CD4-positive, CD25-positive, alpha-beta regulatory T cell (primary cell): ENCODE results near the gene KYNU. TPM values are rescaled to one million over a fixed set of nuclear protein-coding genes. Genes with fewer than 3 reads are reported as not detected.
A peak's percentile ranks its signal among the peaks of the same experiment; 100 is the strongest.
"Not testable (repeated sequence)": the region's sequence is repeated elsewhere in the genome, so short reads cannot be mapped to it uniquely, and the experiment has no call there.

Source experiments
- ATAC-seq, 2 donors: fragments of 150-1000 bp; cut with Tn5 transposase; one replicate each; pipeline ENCODE4 v1.10.0; 2021; ENCODE audit warnings: low read depth in 2 of 2, moderate number of reproducible peaks in 2 of 2, moderate library complexity in 1 of 2
- DNase-seq, 3 donors: peaks; one replicate each; pipeline versions ENCODE4 v3.0.0 to v3.0.0-alpha.2; 2012 to 2022; ENCODE audit warnings: mixed read lengths in 1 of 3
- H3K27ac ChIP-seq: one replicate; pipeline ENCODE4 v1.7.0; 2013; ENCODE audit warnings: mild to moderate bottlenecking, low read length; ENCODE audit not compliant: insufficient read depth, poor library complexity, severe bottlenecking
- H3K27me3 ChIP-seq: one replicate; pipeline ENCODE4 v1.7.0; 2013; ENCODE audit warnings: low read length; ENCODE audit not compliant: control insufficient read depth, insufficient read depth
- H3K36me3 ChIP-seq: one replicate; pipeline ENCODE4 v1.7.0; 2013; ENCODE audit warnings: mild to moderate bottlenecking, low read length, moderate library complexity; ENCODE audit not compliant: control insufficient read depth, insufficient read depth
- H3K4me1 ChIP-seq: 2 replicates; pipeline ENCODE4 v1.7.0; 2013; ENCODE audit warnings: mild to moderate bottlenecking, low read length; ENCODE audit not compliant: insufficient read depth, control insufficient read depth, poor library complexity, severe bottlenecking
- H3K4me3 ChIP-seq: one replicate; pipeline ENCODE4 v1.7.0; 2013; ENCODE audit warnings: low read depth, mild to moderate bottlenecking, low read length, moderate library complexity
- H3K9me3 ChIP-seq, 2 experiments: 1 replicate in 1 of 2; 2 replicates in 1 of 2; pipeline ENCODE4 v1.7.0; 2013; ENCODE audit warnings: low read length in 2 of 2, mild to moderate bottlenecking in 1 of 2, moderate library complexity in 1 of 2; ENCODE audit not compliant: control insufficient read depth in 2 of 2
- H3K27ac Mint-ChIP-seq, 3 donors: one replicate each; pipeline ENCODE4 v1.8.0; 2020 to 2022; ENCODE audit warnings: mild to moderate bottlenecking in 3 of 3, mixed read lengths in 3 of 3, moderate library complexity in 2 of 3
- H3K27me3 Mint-ChIP-seq: one replicate; pipeline ENCODE4 v1.8.0; 2022; ENCODE audit warnings: mild to moderate bottlenecking, mixed read lengths
- H3K36me3 Mint-ChIP-seq: one replicate; pipeline ENCODE4 v1.8.0; 2020; ENCODE audit warnings: mixed read lengths
- H3K4me1 Mint-ChIP-seq, 4 donors: one replicate each; pipeline ENCODE4 v1.8.0; 2020 to 2022; ENCODE audit warnings: mixed read lengths in 4 of 4, mild to moderate bottlenecking in 1 of 4
- H3K4me3 Mint-ChIP-seq, 4 donors: one replicate each; pipeline ENCODE4 v1.8.0; 2020 to 2022; ENCODE audit warnings: mild to moderate bottlenecking in 4 of 4, mixed read lengths in 4 of 4, moderate library complexity in 3 of 4
- H3K9me3 Mint-ChIP-seq, 7 donors: one replicate each; pipeline ENCODE4 v1.8.0; 2020 to 2022; ENCODE audit warnings: mixed read lengths in 7 of 7, mild to moderate bottlenecking in 3 of 7, moderate library complexity in 2 of 7
- polyA plus RNA-seq, 4 donors: library from polyadenylated mRNA; unstranded; fragments of 300-500 nt; fragmentation: Illumina TruSeq; gene quantifications; one replicate each; pipeline ENCODE4 v1.2.3, GENCODE V29; 2021
- total RNA-seq: library from RNA; stranded (reverse); gene quantifications from one replicate; pipeline ENCODE4 v1.2.3, GENCODE V29; 2022

Gene KYNU
- total and polyA plus RNA-seq, 5 donors from 2014 or later, result 0.08 TPM; not detected in 4

GRCh38 chr2:143084462-143084861 lies 207.0 kb downstream of the KYNU start:
- H3K9me3 ChIP-seq, result no peaks in the 10 kb centered on the region
- Mint-ChIP-seq H3K36me3 (no peaks in the 10 kb centered on the region), H3K4me1 (peaks cover 10 to 29% (median 18%) of the 10 kb centered on the region in 4 donors), H3K9me3 (no peaks in the 10 kb centered on the region), H3K4me3 (no peak overlapping the region), H3K27me3 (no peaks in the 10 kb centered on the region), H3K27ac (no peak overlapping the region)
- H3K4me1 ChIP-seq, result peaks cover 20% of the 10 kb centered on the region
- no peak overlapping the region for H3K27ac ChIP-seq
- H3K27me3 ChIP-seq, result no peaks in the 10 kb centered on the region
- DNase-seq (no peak), ATAC-seq (no peak)
- no peaks in the 10 kb centered on the region for H3K36me3 ChIP-seq
- H3K4me3 ChIP-seq, result no peak overlapping the region

DNA sequence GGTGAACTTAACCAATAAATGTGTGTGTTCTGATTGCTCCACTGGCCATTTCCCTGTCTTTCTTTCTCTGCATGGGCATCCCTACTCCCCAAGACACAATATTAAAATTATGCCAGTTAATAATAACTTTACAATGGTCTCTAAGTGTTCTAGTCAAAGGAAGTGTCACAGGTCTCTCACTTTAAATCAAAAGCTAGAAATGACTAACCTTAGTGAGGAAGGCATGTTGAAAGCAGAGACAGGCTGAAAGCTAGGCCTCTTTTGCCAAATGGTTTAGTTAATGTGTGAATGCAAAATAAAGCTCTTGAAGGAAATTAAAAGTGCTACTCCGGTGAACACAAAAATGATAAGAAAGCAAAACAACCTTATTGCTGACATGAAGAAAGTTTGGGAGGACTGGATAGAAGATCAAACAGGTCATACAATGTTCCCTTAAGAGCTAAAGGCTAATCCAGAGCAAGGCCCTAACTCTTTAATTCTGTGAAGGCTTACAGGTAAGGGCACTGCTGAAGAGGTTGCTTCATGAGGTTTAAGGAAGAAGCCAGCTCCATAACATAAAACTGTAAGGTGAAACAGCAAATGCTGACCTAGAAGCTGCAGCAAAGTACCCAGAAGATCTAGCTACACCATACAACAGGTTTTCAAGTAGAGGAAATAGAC lies 207.8 kb downstream of the KYNU start:
- Mint-ChIP-seq H3K27ac (peak overlapping the region; percentile 62 to 70 (median 63)), H3K4me3 (peak overlapping the region in 1 of 4 donors; percentile 29)

GRCh38 chr2:143087033-143087432 lies 209.6 kb downstream of the KYNU start:
- H3K4me1 Mint-ChIP-seq, result peaks cover 10 to 29% (median 18%) of the 10 kb centered on the region in 4 donors
- no peaks in the 10 kb centered on the region for H3K9me3 Mint-ChIP-seq
- Histone ChIP-seq H3K27ac (no peak overlapping the region), H3K4me1 (peaks cover 20% of the 10 kb centered on the region), H3K36me3 (no peaks in the 10 kb centered on the region), H3K27me3 (no peaks in the 10 kb centered on the region), H3K4me3 (no peak overlapping the region), H3K9me3 (no peaks in the 10 kb centered on the region)
- ATAC-seq (no peak), DNase-seq (no peak)
- H3K27ac Mint-ChIP-seq, result no peak overlapping the region
- no peaks in the 10 kb centered on the region for H3K36me3 Mint-ChIP-seq
- H3K27me3 Mint-ChIP-seq, result no peaks in the 10 kb centered on the region
- H3K4me3 Mint-ChIP-seq, result no peak overlapping the region

More for the DNA sequence above, 207.8 kb downstream of the KYNU start:
- ATAC-seq, result no peak
- H3K4me1 Mint-ChIP-seq, result peaks cover 10 to 29% (median 18%) of the 10 kb centered on the region in 4 donors
- no peaks in the 10 kb centered on the region for H3K27me3 ChIP-seq
- H3K9me3 Mint-ChIP-seq, result no peaks in the 10 kb centered on the region
- H3K36me3 Mint-ChIP-seq, result no peaks in the 10 kb centered on the region
- peak in 1 of 3 donors; percentile 42 for DNase-seq
- no peaks in the 10 kb centered on the region for H3K27me3 Mint-ChIP-seq
- H3K27ac ChIP-seq, result no peak overlapping the region
- H3K36me3 ChIP-seq, result no peaks in the 10 kb centered on the region
- H3K9me3 ChIP-seq, result no peaks in the 10 kb centered on the region
- H3K4me3 ChIP-seq, result no peak overlapping the region
- H3K4me1 ChIP-seq, result peaks cover 20% of the 10 kb centered on the region

GRCh38 chr2:143088388-143088787 lies 210.9 kb downstream of the KYNU start:
- ATAC-seq (no peak), DNase-seq (no peak)
- Mint-ChIP-seq H3K27ac (no peak overlapping the region), H3K27me3 (no peaks in the 10 kb centered on the region), H3K4me3 (no peak overlapping the region), H3K4me1 (peaks cover 10 to 29% (median 18%) of the 10 kb centered on the region in 4 donors), H3K36me3 (no peaks in the 10 kb centered on the region), H3K9me3 (no peaks in the 10 kb centered on the region)
- no peaks in the 10 kb centered on the region for H3K9me3 ChIP-seq
- no peak overlapping the region for H3K27ac ChIP-seq
- no peaks in the 10 kb centered on the region for H3K27me3 ChIP-seq
- H3K36me3 ChIP-seq, result no peaks in the 10 kb centered on the region
- H3K4me3 ChIP-seq, result no peak overlapping the region
- H3K4me1 ChIP-seq, result peaks cover 20% of the 10 kb centered on the region

- H3K36me3 Mint-ChIP-seq, ATAC-seq, H3K9me3 Mint-ChIP-seq, H3K27ac Mint-ChIP-seq, H3K4me3 Mint-ChIP-seq, H3K27me3 ChIP-seq, H3K9me3 ChIP-seq, H3K27ac ChIP-seq, H3K27me3 Mint-ChIP-seq, DNase-seq, H3K4me3 ChIP-seq, H3K36me3 ChIP-seq: not testable (repeated sequence)
- peaks cover 13% of the 10 kb centered on the region for H3K4me1 ChIP-seq
- H3K4me1 Mint-ChIP-seq, result peaks cover 6 to 19% (median 15%) of the 10 kb centered on the region in 4 donors
Observed at GRCh38 chr2:143089520-143089919, 212.1 kb downstream of the KYNU start.
